ENCODE data around the gene DNAJC11.

The DNAJC11 gene

GRCh38 chr1:6627031-6627430, 74.6 kb downstream of the DNAJC11 start:
- no peak overlapping the region for H3K9ac ChIP-seq
- no peak overlapping the region for H3K4me2 ChIP-seq
- H3K4me3 ChIP-seq (IDR thresholded peaks at IDR 0.05; ENCODE audit: insufficient read depth, low read depth, low read length) = no peak overlapping the region
- H3K27me3 ChIP-seq (ENCODE audit: insufficient read depth, low read depth) = no peaks in the 10 kb centered on the region
- no peaks in the 10 kb centered on the region; the same call in 1 of the 2 replicates for H3K36me3 ChIP-seq (ENCODE audit: insufficient read depth)
- peaks cover 25% of the 10 kb centered on the region for H3K4me1 ChIP-seq (ENCODE audit: low read depth, poor library complexity, severe bottlenecking)
- H2AFZ ChIP-seq (ENCODE audit: low read depth) = no peak overlapping the region
- H4K20me1 ChIP-seq (ENCODE audit: insufficient read depth) = no peaks in the 10 kb centered on the region
- H3K79me2 ChIP-seq (ENCODE audit: insufficient read depth, low read depth) = peaks cover 13% of the 10 kb centered on the region
- H3K27ac ChIP-seq = no peak overlapping the region
- TF ChIP-seq CTCF (conservative IDR thresholded peaks at IDR 0.05; ENCODE audit: low read depth, low read length) = no peak

GRCh38 chr1:6625584-6626149, 75.9 kb downstream of the DNAJC11 start:
- no peak for TF ChIP-seq CTCF (conservative IDR thresholded peaks at IDR 0.05; ENCODE audit: low read depth, low read length)
- Histone ChIP-seq H3K9ac (peak overlapping the region; percentile 66; the same call in 1 of the 2 replicates), H3K27me3 (ENCODE audit: insufficient read depth, low read depth) (no peaks in the 10 kb centered on the region), H3K36me3 (ENCODE audit: insufficient read depth) (peaks cover 6% of the 10 kb centered on the region; the same call in 1 of the 2 replicates), H3K4me1 (ENCODE audit: low read depth, poor library complexity, severe bottlenecking) (peaks cover 25% of the 10 kb centered on the region), H3K4me2 (peak overlapping the region; percentile 78), H3K79me2 (ENCODE audit: insufficient read depth, low read depth) (peaks cover 13% of the 10 kb centered on the region), H3K4me3 (IDR thresholded peaks at IDR 0.05; ENCODE audit: insufficient read depth, low read depth, low read length) (peak overlapping the region; percentile 89), H2AFZ (ENCODE audit: low read depth) (peak overlapping the region; percentile 61), H4K20me1 (ENCODE audit: insufficient read depth) (no peaks in the 10 kb centered on the region), H3K27ac (0 out of 2 replicates have a peak overlapping the region, but pooled peaks have one; percentile 9)

- peak; percentile 38; the same call in 1 of the 2 replicates for TF ChIP-seq CTCF (conservative IDR thresholded peaks at IDR 0.05; ENCODE audit: low read depth, low read length)
- H3K27me3 ChIP-seq (ENCODE audit: insufficient read depth, low read depth) = no peaks in the 10 kb centered on the region
- H3K79me2 ChIP-seq (ENCODE audit: insufficient read depth, low read depth) = peaks cover 13% of the 10 kb centered on the region
- H4K20me1 ChIP-seq (ENCODE audit: insufficient read depth) = no peaks in the 10 kb centered on the region
- peaks cover 6% of the 10 kb centered on the region; the same call in 1 of the 2 replicates for H3K36me3 ChIP-seq (ENCODE audit: insufficient read depth)
- H3K4me3 ChIP-seq (IDR thresholded peaks at IDR 0.05; ENCODE audit: insufficient read depth, low read depth, low read length) = peak within 1 kb of the TSS; percentile 89
- peak within 1 kb of the TSS; percentile 78 for H3K4me2 ChIP-seq
- H2AFZ ChIP-seq (ENCODE audit: low read depth) = peak within 1 kb of the TSS; percentile 61
- H3K27ac ChIP-seq = peak within 1 kb of the TSS; percentile 37; the same call in 1 of the 2 replicates
- peaks cover 25% of the 10 kb centered on the region for H3K4me1 ChIP-seq (ENCODE audit: low read depth, poor library complexity, severe bottlenecking)
- H3K9ac ChIP-seq = peak within 1 kb of the TSS; percentile 66; the same call in 1 of the 2 replicates
Observed at GRCh38 chr1:6624710-6625583, 76.7 kb downstream of the DNAJC11 start, which contains the start of gene THAP3. Gene THAP3, plus strand, starts transcription at chr1:6624868. Its CDS starts 351 bp downstream, at chr1:6625219.

- Histone ChIP-seq H3K36me3 (ENCODE audit: insufficient read depth) (peaks cover 6% of the 10 kb centered on the region; the same call in 1 of the 2 replicates), H3K4me3 (IDR thresholded peaks at IDR 0.05; ENCODE audit: insufficient read depth, low read depth, low read length) (no peak overlapping the region), H3K4me2 (no peak overlapping the region), H3K9ac (no peak overlapping the region), H3K27ac (no peak overlapping the region), H3K4me1 (ENCODE audit: low read depth, poor library complexity, severe bottlenecking) (peaks cover 25% of the 10 kb centered on the region), H2AFZ (ENCODE audit: low read depth) (no peak overlapping the region), H3K27me3 (ENCODE audit: insufficient read depth, low read depth) (no peaks in the 10 kb centered on the region), H4K20me1 (ENCODE audit: insufficient read depth) (no peaks in the 10 kb centered on the region), H3K79me2 (ENCODE audit: insufficient read depth, low read depth) (peaks cover 17% of the 10 kb centered on the region)
- no peak for TF ChIP-seq CTCF (conservative IDR thresholded peaks at IDR 0.05; ENCODE audit: low read depth, low read length)
Observed at GRCh38 chr1:6623269-6623965, 78.2 kb downstream of the DNAJC11 start.

Data from KMS-11 (cell line).